ENCODE data around the gene FOXN1. TPM values are rescaled to one million over a fixed set of nuclear protein-coding genes. Genes with fewer than 3 reads are reported as not detected.
A peak's percentile ranks its signal among the peaks of the same experiment; 100 is the strongest.
"Not testable (repeated sequence)": the region's sequence is repeated elsewhere in the genome, so short reads cannot be mapped to it uniquely, and the experiment has no call there.

Gene FOXN1
- total RNA-seq, 2 donors from 2014 or later: not detected

GRCh38 chr17:28575126-28575795 lies 69.1 kb downstream of the FOXN1 start:
- Mint-ChIP-seq H3K36me3 (ENCODE audit: insufficient read depth in 2 of 2) (peaks cover 8 to 26% of the 10 kb centered on the region in 2 donors), H3K27ac (no peak overlapping the region), H3K4me1 (ENCODE audit: low read depth) (peaks cover 57% of the 10 kb centered on the region), H3K9me3 (no peaks in the 10 kb centered on the region), H3K4me3 (no peak overlapping the region), H3K27me3 (ENCODE audit: low read depth) (no peaks in the 10 kb centered on the region)
- ATAC-seq (replicated peaks in 1 of 2) (no peak), DNase-seq (no peak)

- H3K4me3 Mint-ChIP-seq: peak overlapping the region; percentile 84 to 93
- not testable (repeated sequence) for ATAC-seq (replicated peaks in 1 of 2); H3K9me3 Mint-ChIP-seq; DNase-seq; H3K27me3 Mint-ChIP-seq (ENCODE audit: low read depth)
- peaks cover 7 to 33% of the 10 kb centered on the region in 2 donors for H3K36me3 Mint-ChIP-seq (ENCODE audit: insufficient read depth in 2 of 2)
- H3K27ac Mint-ChIP-seq: peak overlapping the region; percentile 23
- peaks cover 59% of the 10 kb centered on the region for H3K4me1 Mint-ChIP-seq (ENCODE audit: low read depth)
Observed at GRCh38 chr17:28576016-28576415, 69.9 kb downstream of the FOXN1 start.

GRCh38 chr17:28576758-28577465 lies 70.8 kb downstream of the FOXN1 start, which contains the start of gene ALDOC:
Gene ALDOC, minus strand, starts transcription at chr17:28576895. Its CDS starts 1,363 bp downstream, at chr17:28575532.
- peak; percentile 99 for DNase-seq
- H3K27me3 Mint-ChIP-seq (ENCODE audit: low read depth): no peaks in the 10 kb centered on the region
- peak within 1 kb of the TSS; percentile 27 for H3K27ac Mint-ChIP-seq
- ATAC-seq (replicated peaks in 1 of 2): peak; percentile 89 to 93
- H3K4me3 Mint-ChIP-seq: peak within 1 kb of the TSS; percentile 84 to 93
- peaks cover 7 to 33% of the 10 kb centered on the region in 2 donors for H3K36me3 Mint-ChIP-seq (ENCODE audit: insufficient read depth in 2 of 2)
- no peaks in the 10 kb centered on the region for H3K9me3 Mint-ChIP-seq
- peaks cover 55% of the 10 kb centered on the region for H3K4me1 Mint-ChIP-seq (ENCODE audit: low read depth)

GRCh38 chr17:28577466-28577824 lies 71.3 kb downstream of the FOXN1 start:
- Mint-ChIP-seq H3K4me1 (ENCODE audit: low read depth) (peaks cover 50% of the 10 kb centered on the region), H3K27me3 (ENCODE audit: low read depth) (no peaks in the 10 kb centered on the region), H3K27ac (no peak overlapping the region), H3K9me3 (no peaks in the 10 kb centered on the region), H3K4me3 (no peak overlapping the region), H3K36me3 (ENCODE audit: insufficient read depth in 2 of 2) (peaks cover 7 to 33% of the 10 kb centered on the region in 2 donors)
- ATAC-seq (replicated peaks in 1 of 2) (no peak), DNase-seq (no peak)

GRCh38 chr17:28578246-28579195 lies 72.4 kb downstream of the FOXN1 start:
- no peak for ATAC-seq (replicated peaks in 1 of 2)
- peaks cover 43% of the 10 kb centered on the region for H3K4me1 Mint-ChIP-seq (ENCODE audit: low read depth)
- peak overlapping the region; percentile 30 for H3K27ac Mint-ChIP-seq
- H3K27me3 Mint-ChIP-seq (ENCODE audit: low read depth): no peaks in the 10 kb centered on the region
- DNase-seq: no peak
- peak overlapping the region; percentile 38 to 69 for H3K4me3 Mint-ChIP-seq
- no peaks in the 10 kb centered on the region for H3K9me3 Mint-ChIP-seq
- H3K36me3 Mint-ChIP-seq (ENCODE audit: insufficient read depth in 2 of 2): peaks cover 7 to 33% of the 10 kb centered on the region in 2 donors

GRCh38 chr17:28579526-28579925 lies 73.4 kb downstream of the FOXN1 start:
- peak overlapping the region; percentile 40 to 69 for H3K4me3 Mint-ChIP-seq
- no peaks in the 10 kb centered on the region for H3K27me3 Mint-ChIP-seq (ENCODE audit: low read depth)
- peak overlapping the region; percentile 30 for H3K27ac Mint-ChIP-seq
- ATAC-seq (replicated peaks in 1 of 2): peak; percentile 53 to 65
- H3K4me1 Mint-ChIP-seq (ENCODE audit: low read depth): peaks cover 43% of the 10 kb centered on the region
- DNase-seq: peak; percentile 63 to 74
- peaks cover 9 to 36% of the 10 kb centered on the region in 2 donors for H3K36me3 Mint-ChIP-seq (ENCODE audit: insufficient read depth in 2 of 2)
- no peaks in the 10 kb centered on the region for H3K9me3 Mint-ChIP-seq

- no peaks in the 10 kb centered on the region for H3K27me3 Mint-ChIP-seq (ENCODE audit: low read depth)
- ATAC-seq (replicated peaks in 1 of 2) (no peak), DNase-seq (no peak)
- no peak overlapping the region for H3K27ac Mint-ChIP-seq
- peaks cover 41% of the 10 kb centered on the region for H3K4me1 Mint-ChIP-seq (ENCODE audit: low read depth)
- H3K4me3 Mint-ChIP-seq: no peak overlapping the region
- peaks cover 11 to 39% of the 10 kb centered on the region in 2 donors for H3K36me3 Mint-ChIP-seq (ENCODE audit: insufficient read depth in 2 of 2)
- H3K9me3 Mint-ChIP-seq: no peaks in the 10 kb centered on the region
Observed at GRCh38 chr17:28580959-28581358, 74.8 kb downstream of the FOXN1 start.

GRCh38 chr17:28582513-28582912 lies 76.4 kb downstream of the FOXN1 start:
- no peak for ATAC-seq (replicated peaks in 1 of 2)
- H3K9me3 Mint-ChIP-seq: no peaks in the 10 kb centered on the region
- H3K36me3 Mint-ChIP-seq (ENCODE audit: insufficient read depth in 2 of 2): peaks cover 10 to 35% of the 10 kb centered on the region in 2 donors

GRCh38 chr17:28584434-28584833 lies 78.3 kb downstream of the FOXN1 start:
- Mint-ChIP-seq H3K9me3 (no peaks in the 10 kb centered on the region), H3K36me3 (ENCODE audit: insufficient read depth in 2 of 2) (peaks cover 6 to 38% of the 10 kb centered on the region in 2 donors), H3K4me3 (no peak overlapping the region), H3K27ac (no peak overlapping the region), H3K4me1 (ENCODE audit: low read depth) (peaks cover 15% of the 10 kb centered on the region), H3K27me3 (ENCODE audit: low read depth) (no peaks in the 10 kb centered on the region)
- no peak for DNase-seq
- ATAC-seq (replicated peaks in 1 of 2): no peak

More at GRCh38 chr17:28582513-28582912, 76.4 kb downstream of the FOXN1 start:
- no peak overlapping the region for H3K27ac Mint-ChIP-seq
- no peak overlapping the region for H3K4me3 Mint-ChIP-seq
- no peak for DNase-seq
- H3K27me3 Mint-ChIP-seq (ENCODE audit: low read depth): no peaks in the 10 kb centered on the region
- peaks cover 28% of the 10 kb centered on the region for H3K4me1 Mint-ChIP-seq (ENCODE audit: low read depth)

GRCh38 chr17:28585851-28586250 lies 79.7 kb downstream of the FOXN1 start:
- H3K4me1 Mint-ChIP-seq (ENCODE audit: low read depth): peaks cover 1% of the 10 kb centered on the region
- ATAC-seq (replicated peaks in 1 of 2): no peak
- H3K9me3 Mint-ChIP-seq: no peaks in the 10 kb centered on the region
- H3K36me3 Mint-ChIP-seq (ENCODE audit: insufficient read depth in 2 of 2): peaks cover 5 to 28% of the 10 kb centered on the region in 2 donors
- H3K27ac Mint-ChIP-seq: no peak overlapping the region
- H3K4me3 Mint-ChIP-seq: no peak overlapping the region
- no peaks in the 10 kb centered on the region for H3K27me3 Mint-ChIP-seq (ENCODE audit: low read depth)
- no peak for DNase-seq

Data from activated T-cell treated with anti-CD3 and anti-CD28 coated beads, Interleukin-2, amount 50 U/mL, for 72 hours (primary cell).